Activated gamma-delta T cell treated with Interleukin-2 at 50 U/mL for 16 hours (primary cell): ENCODE results near the gene MTX1.
"Not testable (repeated sequence)": the region's sequence is repeated elsewhere in the genome, so short reads cannot be mapped to it uniquely, and the experiment has no call there.

Experiments used
- DNase-seq: peaks from one replicate; pipeline ENCODE4 v3.0.0-alpha.2; 2020

Gene MTX1

GRCh38 chr1:155189926-155190325 lies 18.6 kb upstream of the MTX1 start:
- not testable (repeated sequence) for DNase-seq

- DNase-seq: no peak
Measured at GRCh38 chr1:155191904-155192303, 16.6 kb upstream of the MTX1 start.

- DNase-seq: no peak
Measured at GRCh38 chr1:155192346-155193274, 15.9 kb upstream of the MTX1 start.

- peak; percentile 67 for DNase-seq
Measured at GRCh38 chr1:155193275-155193990, 15.1 kb upstream of the MTX1 start.

- DNase-seq: not testable (repeated sequence)
Measured at GRCh38 chr1:155193991-155194240, 14.6 kb upstream of the MTX1 start.

- DNase-seq: no peak
Measured at GRCh38 chr1:155195201-155196102, 13.0 kb upstream of the MTX1 start.

GRCh38 chr1:155196103-155196892 lies 12.2 kb upstream of the MTX1 start:
- no peak for DNase-seq

GRCh38 chr1:155196893-155197638 lies 11.4 kb upstream of the MTX1 start:
- no peak for DNase-seq

- no peak for DNase-seq
Measured at GRCh38 chr1:155197901-155198546, 10.5 kb upstream of the MTX1 start.

- DNase-seq: no peak
Measured at GRCh38 chr1:155198547-155198906, 10.0 kb upstream of the MTX1 start.

- no peak for DNase-seq
Measured at GRCh38 chr1:155199792-155200191, 8.7 kb upstream of the MTX1 start.

- no peak for DNase-seq
Measured at GRCh38 chr1:155200920-155201319, 7.6 kb upstream of the MTX1 start.

- DNase-seq: no peak
Measured at GRCh38 chr1:155202198-155202597, 6.3 kb upstream of the MTX1 start.

- DNase-seq: no peak
Measured at GRCh38 chr1:155202731-155203515, 5.6 kb upstream of the MTX1 start.

- DNase-seq: no peak
Measured at GRCh38 chr1:155205035-155205434, 3.5 kb upstream of the MTX1 start.

GRCh38 chr1:155205969-155206593 lies 2.4 kb upstream of the MTX1 start:
- DNase-seq: no peak

GRCh38 chr1:155206891-155207805 lies 1.3 kb upstream of the MTX1 start:
- peak; percentile 93 for DNase-seq

- DNase-seq: no peak
Measured at GRCh38 chr1:155207806-155208540, 522 bp upstream of the MTX1 start, which contains the start of gene THBS3. Gene THBS3 (minus strand): TSS chr1:155207897. CDS start chr1:155207876, 21 bp downstream.
